RPMI7951 (cell line): Measurements from ENCODE around the gene MIP. TPM values are rescaled to one million over a fixed set of nuclear protein-coding genes. Genes with fewer than 3 reads are reported as not detected.
"Not testable (repeated sequence)": the region's sequence is repeated elsewhere in the genome, so short reads cannot be mapped to it uniquely, and the experiment has no call there.

ENCODE experiments used
- DNase-seq: peaks from one replicate; pipeline ENCODE4 v3.0.0-alpha.2; 2012; ENCODE audit warnings: low read depth
- total RNA-seq: library from RNA; depleted of rRNA; stranded (reverse); fragments of >200 nt; shearing (Covaris generic); gene quantifications from 2 replicates; pipeline ENCODE4 v1.2.3, GENCODE V29; 2014; rRNA removed

Gene MIP
- total RNA-seq, 1 experiment from 2014 or later, result 0.24 TPM

DNA sequence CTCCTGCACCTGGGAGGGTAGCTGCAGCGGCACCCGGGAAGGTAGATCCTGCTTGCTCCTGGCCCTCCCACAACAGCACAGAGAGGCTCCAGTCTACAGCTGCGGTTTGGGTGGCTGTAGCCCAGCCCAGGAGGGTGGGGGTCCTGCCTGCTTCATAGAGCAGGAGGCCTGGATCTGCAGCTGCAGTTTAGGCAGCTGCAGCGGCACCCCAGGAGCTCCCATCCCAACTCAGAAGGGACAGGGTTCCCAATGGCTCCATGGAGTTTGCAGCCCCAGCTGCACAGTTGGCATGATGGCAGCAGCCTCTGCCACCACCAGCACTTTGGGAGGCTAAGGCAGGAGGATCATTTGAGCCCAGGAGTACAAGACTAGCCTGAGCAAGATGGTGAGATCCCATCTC lies 43.7 kb downstream of the MIP start:
- no peak for DNase-seq

DNA sequence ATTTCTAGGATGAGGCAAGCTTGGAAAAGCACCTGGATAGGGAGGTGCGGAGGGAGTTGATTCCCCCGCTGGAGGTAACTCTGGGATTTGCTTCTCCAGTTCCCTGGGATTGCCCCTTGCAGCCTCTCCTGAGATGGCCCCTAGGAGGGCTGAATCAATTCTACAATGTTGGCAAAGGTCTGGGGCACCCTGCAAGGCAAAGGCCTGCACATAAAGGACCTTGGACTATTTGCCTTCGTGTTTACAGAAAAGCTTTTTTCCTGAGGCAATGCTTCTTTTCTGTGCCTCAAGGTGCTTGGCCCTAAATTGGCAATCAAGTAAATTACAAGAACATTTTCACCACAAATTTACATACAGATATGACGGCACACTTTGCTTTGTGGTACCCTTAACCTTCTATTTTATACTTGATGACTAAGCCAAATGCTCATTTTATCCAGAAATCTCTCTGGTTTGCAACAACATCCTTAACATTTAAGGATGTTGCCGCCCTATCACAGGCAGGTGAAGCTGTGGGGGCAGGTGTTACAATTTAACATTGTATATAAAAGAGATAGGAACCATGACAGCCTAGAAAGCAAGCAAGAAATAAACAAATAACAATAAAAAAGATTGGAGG lies 45.5 kb downstream of the MIP start:
- no peak for DNase-seq

DNA sequence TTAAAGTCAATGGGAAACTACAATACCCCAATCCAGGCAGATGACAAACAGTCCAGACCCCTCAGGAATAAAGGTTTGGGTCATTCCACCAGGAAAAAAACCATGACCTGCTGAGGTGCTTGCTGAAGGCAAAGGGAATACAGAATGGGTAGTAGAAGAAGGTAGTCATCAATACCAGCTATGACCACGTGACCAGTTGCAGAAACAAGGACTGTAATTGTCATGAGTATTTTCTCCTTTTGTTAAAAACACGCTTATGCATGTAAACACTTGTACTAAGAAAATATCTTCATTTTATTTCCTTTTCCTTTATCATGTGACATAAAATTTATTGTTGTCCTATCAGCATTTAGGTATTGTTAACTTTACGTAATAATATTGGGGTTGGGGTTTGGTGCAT lies 50.2 kb downstream of the MIP start:
- DNase-seq, result not testable (repeated sequence)

- DNase-seq, result not testable (repeated sequence)
Measured at GRCh38 chr12:56401612-56402011, 52.8 kb downstream of the MIP start.

DNA sequence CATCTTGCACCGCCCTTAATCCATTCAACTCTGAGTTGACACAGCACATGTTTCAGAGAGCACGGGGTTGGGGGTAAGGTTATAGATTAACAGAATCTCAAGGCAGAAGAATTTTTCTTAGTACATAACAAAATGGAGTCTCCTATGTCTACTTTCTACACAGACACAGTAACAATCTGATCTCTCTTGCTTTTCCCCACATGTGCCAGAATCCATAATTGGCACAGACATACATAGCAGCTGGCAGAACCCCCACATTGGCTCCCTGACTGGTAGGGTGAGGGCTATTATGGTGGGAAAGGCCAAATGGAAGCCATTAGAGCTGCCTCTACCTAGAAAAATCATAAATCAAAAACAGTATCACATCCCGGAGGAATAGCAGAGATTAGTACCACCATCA lies 53.3 kb downstream of the MIP start:
- not testable (repeated sequence) for DNase-seq

Other genes starting within 250 kb of the MIP start
- 31.4 and 37.7 TPM in 2 replicates for gene RNF41, start 232.7 kb downstream of the MIP start, total RNA-seq
- gene NABP2, start 230.3 kb downstream of the MIP start, total RNA-seq, result 68.1 and 72.1 TPM in 2 replicates
- gene SLC39A5, start 224.6 kb downstream of the MIP start, total RNA-seq, result 0.36 TPM in 1 of 2 replicates, not detected in the other
- 8.7 and 10.6 TPM in 2 replicates for gene ANKRD52, start 196.3 kb downstream of the MIP start, total RNA-seq
- 7.6 and 10.1 TPM in 2 replicates for gene COQ10A, start 187.7 kb downstream of the MIP start, total RNA-seq
- gene CS, start 154.3 kb downstream of the MIP start, total RNA-seq, result 89.0 and 110 TPM in 2 replicates
- gene CNPY2, start 138.7 kb downstream of the MIP start, total RNA-seq, result 102 and 114 TPM in 2 replicates
- gene PAN2, start 120.7 kb downstream of the MIP start, total RNA-seq, result 23.7 and 24.0 TPM in 2 replicates
- 0.36 and 1.3 TPM in 2 replicates for gene IL23A, start 115.8 kb downstream of the MIP start, total RNA-seq
- 56.0 and 65.0 TPM in 2 replicates for gene STAT2, start 94.5 kb downstream of the MIP start, total RNA-seq
- not detected in 2 replicates for gene APOF, start 91.8 kb downstream of the MIP start, total RNA-seq
- 7.6 and 8.1 TPM in 2 replicates for gene TIMELESS, start 5.2 kb downstream of the MIP start, total RNA-seq
- 2.2 and 2.5 TPM in 2 replicates for gene SPRYD4, start 13.9 kb upstream of the MIP start, total RNA-seq
- gene GLS2, start 33.5 kb upstream of the MIP start, total RNA-seq, result 0.20 TPM in 1 of 2 replicates, not detected in the other
- gene RBMS2, start 67.2 kb upstream of the MIP start, total RNA-seq, result 6.7 and 7.1 TPM in 2 replicates
- 9.9 and 19.6 TPM in 2 replicates for gene BAZ2A, start 175.7 kb upstream of the MIP start, total RNA-seq
- gene ATP5F1B, start 191.3 kb upstream of the MIP start, total RNA-seq, result 453 and 475 TPM in 2 replicates
- 153 and 184 TPM in 2 replicates for gene PTGES3, start 233.6 kb upstream of the MIP start, total RNA-seq